22Rv1 (cell line): Measurements from ENCODE around the gene FOXR1.
A peak's percentile ranks its signal among the peaks of the same experiment; 100 is the strongest.
"Not testable (repeated sequence)": the region's sequence is repeated elsewhere in the genome, so short reads cannot be mapped to it uniquely, and the experiment has no call there.

ENCODE experiments used
- H3K27ac ChIP-seq: fragments of 450-650 bp; 2 replicates; pipeline ENCODE4 v1.5.1; 2017
- CTCF ChIP-seq: fragments of 450-650 bp; IDR thresholded peaks from 2 replicates; pipeline ENCODE4 v1.5.1; 2017; ENCODE audit warnings: mild to moderate bottlenecking
- ZFX ChIP-seq: fragments of 450-650 bp; IDR thresholded peaks from 2 replicates; pipeline ENCODE4 v1.6.1; 2017; ENCODE audit warnings: antibody characterized with exemption, borderline replicate concordance

Gene FOXR1

GRCh38 chr11:118953265-118953664, 18.3 kb upstream of the FOXR1 start:
- TF ChIP-seq CTCF (no peak), ZFX (no peak)
- H3K27ac ChIP-seq: no peak overlapping the region

- not testable (repeated sequence) for H3K27ac ChIP-seq
Observed at GRCh38 chr11:118953976-118954375, 17.6 kb upstream of the FOXR1 start.

- no peak within 1 kb of the TSS for H3K27ac ChIP-seq
- TF ChIP-seq CTCF (peak; percentile 90), ZFX (no peak)
Observed at GRCh38 chr11:118956094-118956846, 15.3 kb upstream of the FOXR1 start, which contains the start of gene UPK2. UPK2 (plus strand) TSS chr11:118956298; CDS start chr11:118956351, 53 bp downstream.

GRCh38 chr11:118956847-118957469, 14.6 kb upstream of the FOXR1 start:
- TF ChIP-seq CTCF (peak; percentile 43), ZFX (no peak)

GRCh38 chr11:118957549-118957948, 14.0 kb upstream of the FOXR1 start:
- H3K27ac ChIP-seq: no peak overlapping the region
- TF ChIP-seq ZFX (no peak), CTCF (no peak)

More at GRCh38 chr11:118956847-118957469, 14.6 kb upstream of the FOXR1 start:
- no peak overlapping the region for H3K27ac ChIP-seq

- no peak for TF ChIP-seq CTCF
- no peak for TF ChIP-seq ZFX
Observed at GRCh38 chr11:118957968-118958367, 13.6 kb upstream of the FOXR1 start.

GRCh38 chr11:118958577-118958976, 13.0 kb upstream of the FOXR1 start:
- H3K27ac ChIP-seq: no peak overlapping the region
- TF ChIP-seq ZFX: no peak
- no peak for TF ChIP-seq CTCF

More at GRCh38 chr11:118957968-118958367, 13.6 kb upstream of the FOXR1 start:
- no peak overlapping the region for H3K27ac ChIP-seq
